NOMO-1 (cell line): ENCODE data around the gene CDHR1.
"Not testable (repeated sequence)": the region's sequence is repeated elsewhere in the genome, so short reads cannot be mapped to it uniquely, and the experiment has no call there.

ENCODE experiments used
- DNase-seq, 2 experiments: peaks; one replicate each; lab custom pipeline; 2025; ENCODE audit not compliant: unreplicated experiment in 2 of 2; lab: John Stamatoyannopoulos, UW

Gene CDHR1

GRCh38 chr10:84194424-84195043 lies at the start of gene CDHR1:
Gene CDHR1, plus strand, starts transcription at chr10:84194537. Its CDS starts 224 bp downstream, at chr10:84194761.
- DNase-seq, result peak; percentile 60 to 77

GRCh38 chr10:84147347-84147746 lies 47.0 kb upstream of the CDHR1 start:
- no peak for DNase-seq

GRCh38 chr10:84148006-84148597 lies 46.2 kb upstream of the CDHR1 start:
- peak in 1 of 2 experiments; percentile 69 for DNase-seq

DNA sequence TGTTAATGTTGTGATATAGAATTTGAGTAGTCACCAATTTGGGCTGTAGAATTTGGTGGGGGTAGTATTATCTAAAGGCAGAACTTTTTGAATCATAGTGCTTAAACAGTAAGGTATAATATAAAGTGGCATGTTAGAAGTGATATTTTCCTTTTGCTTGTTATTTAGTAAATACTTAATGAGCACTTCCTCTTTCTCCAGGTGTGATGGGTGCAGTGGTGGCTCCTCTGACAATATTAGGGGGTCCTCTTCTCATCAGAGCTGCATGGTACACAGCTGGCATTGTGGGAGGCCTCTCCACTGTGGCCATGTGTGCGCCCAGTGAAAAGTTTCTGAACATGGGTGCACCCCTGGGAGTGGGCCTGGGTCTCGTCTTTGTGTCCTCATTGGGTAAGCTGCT lies 44.5 kb upstream of the CDHR1 start:
- no peak for DNase-seq

- DNase-seq, result no peak
Measured at GRCh38 chr10:84152769-84153168, 41.6 kb upstream of the CDHR1 start.

GRCh38 chr10:84155521-84155920 lies 38.8 kb upstream of the CDHR1 start:
- DNase-seq, result no peak

DNA sequence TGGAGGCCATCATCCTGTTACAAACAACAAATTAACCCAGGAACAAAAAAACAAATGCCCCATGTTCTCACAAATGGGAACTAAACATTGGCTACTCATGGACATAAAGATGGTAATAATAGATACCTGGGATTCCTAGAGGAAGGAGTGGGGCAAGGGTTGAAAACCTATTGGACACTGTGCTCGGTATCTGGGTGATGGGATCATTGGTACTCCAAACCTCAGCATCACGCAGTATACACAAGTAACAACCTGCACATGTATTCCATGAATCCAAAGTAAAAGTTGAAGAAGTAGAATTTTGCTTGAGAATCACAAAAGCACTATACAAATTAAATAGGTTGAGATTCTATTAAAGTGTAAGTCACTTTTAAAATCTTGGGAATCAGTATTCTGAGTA lies 38.3 kb upstream of the CDHR1 start:
- no peak for DNase-seq

DNA sequence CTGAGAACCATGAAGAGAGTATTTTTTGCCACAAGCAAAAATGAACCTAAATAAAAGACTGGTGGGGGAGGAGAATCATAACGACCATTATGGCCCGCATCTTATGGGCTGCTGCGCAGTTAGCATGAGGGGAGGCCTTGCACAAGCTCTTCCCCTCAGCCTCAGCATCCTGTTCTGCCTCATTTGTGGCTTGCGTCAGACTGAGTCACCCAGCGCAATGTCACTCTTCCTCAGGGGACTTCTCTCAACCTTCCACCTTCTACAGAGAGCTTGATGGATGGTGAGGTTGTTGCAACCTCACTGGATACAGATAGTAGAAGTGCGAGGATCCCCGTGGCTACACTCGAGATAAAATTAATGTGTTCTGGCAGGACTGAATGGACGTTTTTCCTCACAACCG lies 37.6 kb upstream of the CDHR1 start:
- DNase-seq, result peak; percentile 88 to 97

DNA sequence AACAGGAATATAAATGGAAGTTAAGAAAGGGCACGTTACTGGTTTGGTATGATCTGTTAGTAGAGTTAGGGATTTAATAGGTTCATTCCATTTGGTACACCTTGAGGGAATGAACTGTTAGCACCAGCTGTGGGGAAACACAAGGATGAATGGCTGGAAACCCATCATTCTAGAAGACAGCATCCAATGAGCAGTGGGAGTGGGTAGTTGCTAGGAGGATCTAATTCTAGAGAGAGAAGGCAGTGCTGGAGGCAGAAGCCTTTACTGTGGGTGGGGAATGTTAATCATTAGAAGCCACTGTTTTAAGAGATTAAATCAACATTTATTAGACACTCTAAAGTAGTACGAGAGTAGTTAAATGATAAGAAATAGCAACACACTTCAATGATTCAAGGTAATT lies 36.3 kb upstream of the CDHR1 start:
- DNase-seq, result no peak

GRCh38 chr10:84158550-84158949 lies 35.8 kb upstream of the CDHR1 start:
- peak; percentile 40 to 78 for DNase-seq

GRCh38 chr10:84159076-84159685 lies 35.2 kb upstream of the CDHR1 start:
- DNase-seq, result no peak

DNA sequence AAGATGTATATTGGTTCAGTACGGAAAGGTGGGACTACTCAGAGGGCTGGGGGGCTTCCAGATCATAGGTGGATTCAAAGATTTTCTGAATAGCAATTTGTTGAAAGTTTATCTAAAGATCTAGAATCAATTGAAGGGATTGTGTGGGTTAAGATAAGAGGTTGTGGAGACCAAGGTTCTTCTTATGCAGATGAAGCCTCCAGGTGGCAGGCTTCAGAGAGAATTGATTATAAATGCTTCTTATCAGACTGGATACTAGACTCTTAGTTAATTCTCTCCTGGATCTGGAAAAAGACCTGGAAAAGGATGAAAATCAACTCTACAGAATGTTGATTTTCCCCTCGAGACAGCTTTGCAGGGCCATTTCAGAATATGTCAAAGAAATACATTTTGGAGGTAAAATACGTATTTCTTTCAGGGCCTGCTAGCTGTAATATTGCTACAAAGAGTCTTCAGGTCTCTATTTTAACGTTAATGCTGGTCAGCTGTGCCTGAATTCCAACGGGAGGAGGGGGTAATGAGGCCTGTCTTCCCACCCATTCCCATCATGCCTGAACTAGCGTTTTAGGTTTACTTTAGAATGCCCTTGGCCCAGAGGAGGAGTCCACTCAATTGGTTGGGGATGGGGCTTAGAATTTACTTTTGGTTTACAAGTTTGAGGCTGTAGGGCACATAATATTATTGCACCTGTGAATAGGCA lies 33.5 kb upstream of the CDHR1 start:
- DNase-seq, result no peak

DNA sequence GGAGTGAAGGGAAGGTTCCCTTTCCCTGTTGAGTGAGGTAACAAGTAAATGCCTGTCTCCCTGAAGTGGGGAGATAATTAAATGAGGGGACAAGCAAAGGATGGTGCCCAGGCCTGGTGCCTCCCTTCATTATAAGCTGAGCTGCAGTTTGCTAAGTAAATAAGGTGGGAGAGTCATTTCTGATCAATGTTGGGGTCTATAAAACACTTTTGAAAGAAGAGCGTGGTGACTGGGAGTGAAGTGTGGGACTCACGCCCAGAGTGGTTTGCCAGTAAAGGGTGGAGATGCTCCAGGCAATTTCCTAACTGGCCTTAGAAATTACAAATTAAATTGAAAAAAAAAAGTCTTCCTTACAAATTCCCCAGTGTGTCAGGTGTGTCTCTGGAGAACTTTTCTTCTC lies 30.3 kb upstream of the CDHR1 start:
- no peak for DNase-seq

- DNase-seq, result no peak
Measured at GRCh38 chr10:84164442-84164841, 29.9 kb upstream of the CDHR1 start.

GRCh38 chr10:84166620-84167288 lies 27.6 kb upstream of the CDHR1 start:
- no peak for DNase-seq

DNA sequence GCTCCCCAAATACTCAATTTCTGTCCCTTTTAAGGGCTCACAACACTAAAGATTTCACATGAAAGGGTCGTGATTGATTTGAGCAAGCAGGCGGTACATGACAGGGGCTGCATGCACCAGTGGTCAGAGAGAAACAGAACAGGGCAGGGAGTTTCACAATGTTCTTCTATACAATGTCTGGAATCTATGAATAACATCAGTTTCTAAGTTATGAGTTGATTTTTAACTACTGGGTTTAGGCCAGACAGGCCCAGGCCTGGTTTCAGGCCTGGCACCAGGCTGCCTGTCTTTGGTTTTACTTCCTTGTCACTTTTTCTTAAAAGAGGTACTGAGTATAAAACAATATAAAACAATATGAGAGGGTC lies 27.1 kb upstream of the CDHR1 start:
- not testable (repeated sequence) for DNase-seq

GRCh38 chr10:84168382-84168781 lies 26.0 kb upstream of the CDHR1 start:
- not testable (repeated sequence) for DNase-seq

- not testable (repeated sequence) for DNase-seq
Measured at GRCh38 chr10:84171237-84171636, 23.1 kb upstream of the CDHR1 start.

GRCh38 chr10:84171700-84172466 lies 22.5 kb upstream of the CDHR1 start:
- peak in 1 of 2 experiments; percentile 30 for DNase-seq
